PC-9 (cell line): Measurements from ENCODE around the gene RILP. TPM values are rescaled to one million over a fixed set of nuclear protein-coding genes. Genes with fewer than 3 reads are reported as not detected.

Experiments used
- BruUV-seq: library from RNA; stranded (reverse); fragments of 400-500 nt; replicated peaks from 2 replicates; lab custom pipeline; 2021; lab: Mats Ljungman, UMichigan
- CTCF ChIA-PET: fragments of 300-600 bp; sonication (Branson Sonifier 250); formaldehyde crosslinking; loops from one replicate; lab custom pipeline; 2022; ENCODE audit warnings: antibody characterized with exemption; lab: Charles Lee
- POLR2A ChIA-PET: fragments of 300-600 bp; sonication (Branson Sonifier 250); formaldehyde crosslinking; loops from one replicate; lab custom pipeline; 2022; ENCODE audit warnings: antibody characterized with exemption; ENCODE audit not compliant: unreplicated experiment; lab: Charles Lee
- DNase-seq, 2 experiments: peaks; one replicate each; pipeline versions ENCODE4 v3.0.0 to v3.0.0-alpha.2; 2015 to 2022; ENCODE audit warnings: mixed read lengths in 1 of 2
- H2AFZ ChIP-seq: fragments of 200-600 bp; sonication (generic); 2 replicates; pipeline ENCODE4 v1.8.1; 2017; ENCODE audit warnings: antibody characterized with exemption
- H3F3A ChIP-seq: fragments of 200-600 bp; sonication (generic); 2 replicates; pipeline ENCODE4 v1.8.1; 2017; ENCODE audit warnings: antibody characterized with exemption, mild to moderate bottlenecking, low read depth; ENCODE audit not compliant: insufficient read depth
- H3K27ac ChIP-seq: fragments of 200-600 bp; sonication (generic); 2 replicates; pipeline ENCODE4 v1.6.1; 2016; ENCODE audit warnings: mixed run types
- H3K27me3 ChIP-seq: fragments of 200-600 bp; sonication (generic); 2 replicates; pipeline ENCODE4 v1.6.1; 2016; ENCODE audit warnings: low read depth, mixed run types; ENCODE audit not compliant: insufficient read depth
- H3K36me3 ChIP-seq: fragments of 200-600 bp; sonication (generic); 2 replicates; pipeline ENCODE4 v1.6.1; 2016; ENCODE audit warnings: low read depth, mixed run types
- H3K4me1 ChIP-seq: fragments of 200-600 bp; sonication (generic); replicated peaks from 2 replicates; pipeline ENCODE4 v1.6.1; 2016; ENCODE audit warnings: mixed run types; ENCODE audit not compliant: insufficient read depth
- H3K4me2 ChIP-seq: fragments of 200-600 bp; sonication (generic); 2 replicates; pipeline ENCODE4 v1.6.1; 2017; ENCODE audit warnings: mixed run types
- H3K4me3 ChIP-seq: fragments of 200-600 bp; sonication (generic); 2 replicates; pipeline ENCODE4 v1.6.1; 2016; ENCODE audit warnings: mixed run types
- H3K79me2 ChIP-seq: fragments of 200-600 bp; sonication (generic); 2 replicates; pipeline ENCODE4 v1.6.1; 2017; ENCODE audit warnings: low read depth, mixed run types
- H3K9me2 ChIP-seq: fragments of 200-600 bp; sonication (generic); 2 replicates; pipeline ENCODE4 v1.8.1; 2017; ENCODE audit warnings: mild to moderate bottlenecking; ENCODE audit not compliant: insufficient read depth
- H3K9me3 ChIP-seq: fragments of 200-600 bp; sonication (generic); 2 replicates; pipeline ENCODE4 v1.8.1; 2016; ENCODE audit warnings: low read depth; ENCODE audit not compliant: insufficient read depth
- H4K20me1 ChIP-seq: fragments of 200-600 bp; sonication (generic); 2 replicates; pipeline ENCODE4 v1.8.1; 2017; ENCODE audit not compliant: insufficient read depth
- EZH2 ChIP-seq: fragments of 200-600 bp; sonication (generic); IDR thresholded peaks from 2 replicates; pipeline ENCODE4 v1.8.0; 2017; ENCODE audit warnings: antibody characterized with exemption, low read depth
- intact Hi-C: fragments of 100-400 bp; cut with micrococcal nuclease; formaldehyde crosslinking; loops from one replicate; pipeline ENCODE4 v1.10.0; 2022; ENCODE audit not compliant: unreplicated experiment
- total RNA-seq: library from RNA; stranded (reverse); gene quantifications from 2 replicates; pipeline ENCODE4 v1.2.3, GENCODE V29; 2021
- TF ChIP-seq, protein P1 (sequence below): fragments of 200-600 bp; sonication (generic); conservative IDR thresholded peaks from 2 replicates; pipeline ENCODE4 v1.6.1; 2017; ENCODE audit warnings: mixed run types, antibody characterized with exemption, mild to moderate bottlenecking, moderate library complexity

RILP gene
- total RNA-seq, 1 experiment from 2014 or later, result 9.6 TPM

DNA sequence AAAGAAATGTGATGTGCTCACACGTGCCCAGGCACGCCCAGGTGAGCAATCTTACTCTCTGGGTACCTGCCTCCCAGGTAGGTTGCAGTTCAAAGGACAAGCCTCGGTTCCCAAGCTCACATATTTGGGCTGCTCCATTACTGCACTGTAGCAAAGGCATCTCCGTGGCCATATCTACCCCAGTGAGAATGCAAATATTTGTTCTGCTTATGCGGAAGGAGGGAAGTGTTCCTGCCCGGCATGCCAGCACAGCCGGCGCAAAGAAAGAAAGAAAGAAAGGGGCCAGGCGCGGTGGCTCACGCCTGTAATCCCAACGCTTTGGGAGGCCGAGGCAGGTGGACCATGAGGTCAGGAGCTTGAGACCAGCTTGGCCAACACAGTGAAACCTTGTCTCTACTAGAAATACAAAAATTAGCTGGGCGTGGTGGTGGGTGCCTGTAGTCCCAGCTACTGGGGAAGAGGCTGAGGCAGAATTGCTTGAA lies 51.8 kb downstream of the RILP start:
- intact Hi-C loops, result no loop called here
- H3K27me3 ChIP-seq, result no peaks in the 10 kb centered on the region
- ChIA-PET CTCF (interaction anchor here (1.1 kb wide), 1 partner anchor 24 kb away, joined by 3 read pairs; no protein-coding TSS in a partner anchor), POLR2A (no interaction called here)
- no peak overlapping the region for H2AFZ ChIP-seq
- no peaks in the 10 kb centered on the region for H3K9me3 ChIP-seq
- no peak overlapping the region for H3K4me3 ChIP-seq
- BruUV-seq, result no TSS peak
- H3K79me2 ChIP-seq, result no peaks in the 10 kb centered on the region
- no peak for DNase-seq
- H3K4me1 ChIP-seq, result no peaks in the 10 kb centered on the region; the same call in 1 of the 2 replicates
- no peaks in the 10 kb centered on the region for H4K20me1 ChIP-seq
- TF ChIP-seq, protein P1, sequence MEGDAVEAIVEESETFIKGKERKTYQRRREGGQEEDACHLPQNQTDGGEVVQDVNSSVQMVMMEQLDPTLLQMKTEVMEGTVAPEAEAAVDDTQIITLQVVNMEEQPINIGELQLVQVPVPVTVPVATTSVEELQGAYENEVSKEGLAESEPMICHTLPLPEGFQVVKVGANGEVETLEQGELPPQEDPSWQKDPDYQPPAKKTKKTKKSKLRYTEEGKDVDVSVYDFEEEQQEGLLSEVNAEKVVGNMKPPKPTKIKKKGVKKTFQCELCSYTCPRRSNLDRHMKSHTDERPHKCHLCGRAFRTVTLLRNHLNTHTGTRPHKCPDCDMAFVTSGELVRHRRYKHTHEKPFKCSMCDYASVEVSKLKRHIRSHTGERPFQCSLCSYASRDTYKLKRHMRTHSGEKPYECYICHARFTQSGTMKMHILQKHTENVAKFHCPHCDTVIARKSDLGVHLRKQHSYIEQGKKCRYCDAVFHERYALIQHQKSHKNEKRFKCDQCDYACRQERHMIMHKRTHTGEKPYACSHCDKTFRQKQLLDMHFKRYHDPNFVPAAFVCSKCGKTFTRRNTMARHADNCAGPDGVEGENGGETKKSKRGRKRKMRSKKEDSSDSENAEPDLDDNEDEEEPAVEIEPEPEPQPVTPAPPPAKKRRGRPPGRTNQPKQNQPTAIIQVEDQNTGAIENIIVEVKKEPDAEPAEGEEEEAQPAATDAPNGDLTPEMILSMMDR, result no peak
- TF ChIP-seq EZH2, result no peak
- no peak overlapping the region for H3K27ac ChIP-seq
- H3K9me2 ChIP-seq, result no peaks in the 10 kb centered on the region
- H3K4me2 ChIP-seq, result no peak overlapping the region
- H3F3A ChIP-seq, result peaks cover 8% of the 10 kb centered on the region; the same call in 1 of the 2 replicates
- no peaks in the 10 kb centered on the region for H3K36me3 ChIP-seq

Other genes with a start within 250 kb of the RILP start
- gene YWHAE, start 249.6 kb downstream of the RILP start, total RNA-seq, result 841 and 1,140 TPM in 2 replicates
- gene CRK, start 193.6 kb downstream of the RILP start, total RNA-seq, result 57.1 and 57.9 TPM in 2 replicates
- gene MYO1C, start 157.2 kb downstream of the RILP start, total RNA-seq, result 237 and 261 TPM in 2 replicates
- 41.9 and 42.9 TPM in 2 replicates for gene INPP5K, start 133.3 kb downstream of the RILP start, total RNA-seq
- 80.3 and 87.4 TPM in 2 replicates for gene PITPNA, start 87.1 kb downstream of the RILP start, total RNA-seq
- 6.8 and 9.3 TPM in 2 replicates for gene SLC43A2, start 21.0 kb downstream of the RILP start, total RNA-seq
- 2.2 and 2.7 TPM in 2 replicates for gene SCARF1, start 4.1 kb downstream of the RILP start, total RNA-seq
- gene PRPF8, start 35.0 kb upstream of the RILP start, total RNA-seq, result 437 and 496 TPM in 2 replicates
- 6.1 and 6.7 TPM in 2 replicates for gene TLCD2, start 60.5 kb upstream of the RILP start, total RNA-seq
- 20.2 and 20.5 TPM in 2 replicates for gene WDR81, start 74.8 kb upstream of the RILP start, total RNA-seq
- gene SERPINF2, start 93.0 kb upstream of the RILP start, total RNA-seq, result 9.5 and 10.5 TPM in 2 replicates
- 0.57 and 0.75 TPM in 2 replicates for gene SERPINF1, start 112.2 kb upstream of the RILP start, total RNA-seq
- 19.0 and 23.3 TPM in 2 replicates for gene SMYD4, start 180.0 kb upstream of the RILP start, total RNA-seq
- 201 and 212 TPM in 2 replicates for gene RPA1, start 180.1 kb upstream of the RILP start, total RNA-seq